DND-41 (cell line): ENCODE measurements around the gene KDM3A.

Source experiments
- EZH2 ChIP-seq: IDR thresholded peaks from 3 replicates; pipeline ENCODE4 v1.6.1; 2012; ENCODE audit warnings: borderline replicate concordance, low read depth, mild to moderate bottlenecking, moderate library complexity, low read length, inconsistent platforms; ENCODE audit not compliant: severe bottlenecking
- TF ChIP-seq, protein P1 (sequence below): IDR thresholded peaks from 2 replicates; pipeline ENCODE4 v1.5.1; 2012; ENCODE audit warnings: borderline replicate concordance, low read length, moderate library complexity, mild to moderate bottlenecking; ENCODE audit not compliant: poor library complexity, severe bottlenecking; ENCODE audit errors: extremely low read depth

- TF ChIP-seq, protein P1, sequence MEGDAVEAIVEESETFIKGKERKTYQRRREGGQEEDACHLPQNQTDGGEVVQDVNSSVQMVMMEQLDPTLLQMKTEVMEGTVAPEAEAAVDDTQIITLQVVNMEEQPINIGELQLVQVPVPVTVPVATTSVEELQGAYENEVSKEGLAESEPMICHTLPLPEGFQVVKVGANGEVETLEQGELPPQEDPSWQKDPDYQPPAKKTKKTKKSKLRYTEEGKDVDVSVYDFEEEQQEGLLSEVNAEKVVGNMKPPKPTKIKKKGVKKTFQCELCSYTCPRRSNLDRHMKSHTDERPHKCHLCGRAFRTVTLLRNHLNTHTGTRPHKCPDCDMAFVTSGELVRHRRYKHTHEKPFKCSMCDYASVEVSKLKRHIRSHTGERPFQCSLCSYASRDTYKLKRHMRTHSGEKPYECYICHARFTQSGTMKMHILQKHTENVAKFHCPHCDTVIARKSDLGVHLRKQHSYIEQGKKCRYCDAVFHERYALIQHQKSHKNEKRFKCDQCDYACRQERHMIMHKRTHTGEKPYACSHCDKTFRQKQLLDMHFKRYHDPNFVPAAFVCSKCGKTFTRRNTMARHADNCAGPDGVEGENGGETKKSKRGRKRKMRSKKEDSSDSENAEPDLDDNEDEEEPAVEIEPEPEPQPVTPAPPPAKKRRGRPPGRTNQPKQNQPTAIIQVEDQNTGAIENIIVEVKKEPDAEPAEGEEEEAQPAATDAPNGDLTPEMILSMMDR, result no peak
- no peak for TF ChIP-seq EZH2
These were observed 1.5 kb downstream of the KDM3A start for GRCh38 chr2:86442642-86443005.
